Liver (tissue), 9 donors: ENCODE measurements around the gene GRIN2A. TPM values are rescaled to one million over a fixed set of nuclear protein-coding genes. Genes with fewer than 3 reads are reported as not detected.

Experiments used
- DNase-seq: peaks from one replicate; pipeline ENCODE4 v3.0.0-alpha.2; 2017; ENCODE audit warnings: low spot score
- H3K27ac ChIP-seq, 2 donors: one replicate each; pipeline ENCODE4 v1.7.0; 2013; ENCODE audit warnings: inconsistent platforms in 2 of 2, low read length in 2 of 2, control low read depth in 1 of 2, low read depth in 1 of 2, mild to moderate bottlenecking in 1 of 2
- H3K27me3 ChIP-seq, 4 donors: one replicate each; pipeline versions ENCODE4 v1.6.1 to v1.7.0; 2013; ENCODE audit warnings: low read length in 3 of 4, inconsistent platforms in 1 of 4, mild to moderate bottlenecking in 1 of 4, moderate library complexity in 1 of 4; ENCODE audit not compliant: control insufficient read depth in 4 of 4, insufficient read depth in 4 of 4
- H3K36me3 ChIP-seq, 4 donors: one replicate each; pipeline versions ENCODE4 v1.6.1 to v1.7.0; 2013; ENCODE audit warnings: low read length in 3 of 4, mild to moderate bottlenecking in 3 of 4, low read depth in 1 of 4, moderate library complexity in 1 of 4; ENCODE audit not compliant: control insufficient read depth in 4 of 4, insufficient read depth in 3 of 4
- H3K4me1 ChIP-seq, 4 donors: one replicate each; pipeline versions ENCODE4 v1.6.1 to v1.7.0; 2013; ENCODE audit warnings: low read length in 3 of 4, mild to moderate bottlenecking in 3 of 4, moderate library complexity in 1 of 4; ENCODE audit not compliant: control insufficient read depth in 4 of 4, insufficient read depth in 4 of 4
- H3K4me3 ChIP-seq, 3 donors: one replicate each; pipeline versions ENCODE4 v1.6.1 to v1.7.0; 2013; ENCODE audit warnings: low read length in 3 of 3, control low read depth in 1 of 3, low read depth in 1 of 3, mild to moderate bottlenecking in 1 of 3
- H3K9ac ChIP-seq, 2 donors: one replicate each; pipeline ENCODE4 v1.7.0; 2013; ENCODE audit warnings: low read length in 2 of 2, mild to moderate bottlenecking in 2 of 2, moderate library complexity in 2 of 2, control low read depth in 1 of 2, low read depth in 1 of 2
- H3K9me3 ChIP-seq, 4 donors: one replicate each; pipeline versions ENCODE4 v1.6.1 to v1.7.0; 2013; ENCODE audit warnings: low read length in 3 of 4; ENCODE audit not compliant: control insufficient read depth in 4 of 4
- CTCF ChIP-seq: fragments of 150-350 bp; IDR thresholded peaks from 2 replicates; pipeline ENCODE4 v1.5.1; 2017; ENCODE audit warnings: improper control_type of control experiment, low read depth, low read length; ENCODE audit not compliant: missing input control
- FOXA2 ChIP-seq: IDR thresholded peaks from 2 replicates; pipeline ENCODE4 v1.6.1; 2016; ENCODE audit warnings: antibody characterized with exemption
- GABPA ChIP-seq, 2 donors: IDR thresholded peaks in 1 of 2; conservative IDR thresholded peaks in 1 of 2; 2 replicates each; pipeline ENCODE4 v1.6.1; 2016; ENCODE audit warnings: antibody characterized with exemption in 2 of 2, mild to moderate bottlenecking in 1 of 2, moderate library complexity in 1 of 2
- HNF4G ChIP-seq: IDR thresholded peaks from 2 replicates; pipeline ENCODE4 v1.6.1; 2016; ENCODE audit warnings: antibody characterized with exemption
- JUND ChIP-seq, 2 donors: IDR thresholded peaks; 2 replicates each; pipeline ENCODE4 v1.6.1; 2016; ENCODE audit warnings: antibody characterized with exemption in 2 of 2
- NR2F2 ChIP-seq: IDR thresholded peaks from 2 replicates; pipeline ENCODE4 v1.6.1; 2016; ENCODE audit warnings: antibody characterized with exemption
- RAD21 ChIP-seq, 2 donors: IDR thresholded peaks; 2 replicates each; pipeline ENCODE4 v1.6.1; 2016; ENCODE audit warnings: antibody characterized with exemption in 2 of 2, mild to moderate bottlenecking in 2 of 2
- SP1 ChIP-seq: IDR thresholded peaks from 2 replicates; pipeline ENCODE4 v1.6.1; 2018; ENCODE audit warnings: antibody characterized with exemption, mild to moderate bottlenecking
- TAF1 ChIP-seq: conservative IDR thresholded peaks from 2 replicates; pipeline ENCODE4 v1.6.1; 2016; ENCODE audit warnings: antibody characterized with exemption, mild to moderate bottlenecking
- YY1 ChIP-seq: IDR thresholded peaks from 2 replicates; pipeline ENCODE4 v1.6.1; 2016; ENCODE audit warnings: antibody characterized with exemption, mild to moderate bottlenecking
- ZBTB33 ChIP-seq: IDR thresholded peaks from 2 replicates; pipeline ENCODE4 v1.6.1; 2016; ENCODE audit warnings: antibody characterized with exemption
- WGBS: extraction: QIAGEN DNeasy Blood & Tissue Kit; methylation state at CpG from one replicate; pipeline ENCODE4 v1.1.7; 2013; 5-methylcytosine and 5-hydroxymethylcytosine counted together
- polyA plus RNA-seq, 2 donors: library from polyadenylated mRNA; stranded (reverse) in 1 of 2; unstranded in 1 of 2; fragments of 200-250 nt in 1 of 2; fragments of >200 nt in 1 of 2; fragmentation: Nextera tagmentation in 1 of 2; extraction: Ambion mirVana in 1 of 2; gene quantifications; one replicate each; pipeline versions ENCODE4 v1.2.1 to v1.2.3, GENCODE V29; 2013 to 2015
- total RNA-seq, 2 donors: library from RNA; depleted of rRNA; stranded (reverse); fragments of >200 nt; gene quantifications; one replicate each; pipeline ENCODE4 v1.2.3, GENCODE V29; 2014
- TF ChIP-seq, protein P1 (sequence below): IDR thresholded peaks from 2 replicates; pipeline ENCODE4 v1.6.1; 2016; ENCODE audit warnings: antibody characterized with exemption, mild to moderate bottlenecking
- TF ChIP-seq, protein P2 (sequence below): IDR thresholded peaks from 2 replicates; pipeline ENCODE4 v1.6.1; 2016; ENCODE audit warnings: antibody characterized with exemption
- donor health status: healthy.
- donor health status: healthy.
- donor health status: healthy.
- donor health status: healthy.
- donor health status: healthy.

The GRIN2A gene
- total and polyA plus RNA-seq, 4 donors, result under 0.01 to 0.08 (median 0.07) TPM; not detected in 1

GRCh38 chr16:10154389-10154788 lies 27.8 kb downstream of the GRIN2A start:
- Histone ChIP-seq H3K27ac (no peak overlapping the region), H3K4me3 (no peak overlapping the region), H3K36me3 (no peaks in the 10 kb centered on the region), H3K27me3 (peaks cover 0 to 6% (median 0%) of the 10 kb centered on the region in 4 donors), H3K4me1 (no peaks in the 10 kb centered on the region), H3K9ac (no peak overlapping the region), H3K9me3 (no peaks in the 10 kb centered on the region)
- no peak for TF ChIP-seq JUND (IDR thresholded peaks at IDR 0.05)
- TF ChIP-seq SP1, result no peak
- no peak for TF ChIP-seq YY1
- no peak for TF ChIP-seq TAF1
- TF ChIP-seq CTCF, result no peak
- no peak for TF ChIP-seq HNF4G
- no peak for TF ChIP-seq FOXA2
- no peak for TF ChIP-seq ZBTB33
- TF ChIP-seq RAD21 (IDR thresholded peaks at IDR 0.05), result no peak
- no peak for TF ChIP-seq NR2F2
- 62% methylated on average over 2 of the region's 2 CpGs for WGBS
- DNase-seq, result no peak

DNA sequence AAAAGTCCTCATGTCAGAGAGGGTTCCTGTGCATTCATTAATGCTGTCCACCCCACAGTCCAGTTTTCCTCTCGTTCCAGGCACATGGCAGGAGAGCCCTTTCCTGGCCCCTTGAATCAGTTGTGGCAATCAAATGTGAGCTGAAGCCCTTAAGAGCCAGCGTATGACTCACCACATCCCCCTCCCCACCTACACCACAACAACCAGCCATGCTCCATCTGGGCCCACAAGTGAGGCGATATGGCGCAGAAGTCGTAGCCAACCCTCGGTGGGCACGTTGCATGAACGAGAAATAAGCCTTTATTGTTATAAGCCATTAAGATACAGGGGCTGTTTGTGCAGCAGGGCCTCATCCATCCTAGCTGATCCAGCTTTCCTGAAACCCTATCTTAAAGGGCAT lies 28.2 kb downstream of the GRIN2A start:
- Histone ChIP-seq H3K27me3 (peaks cover 0 to 6% (median 0%) of the 10 kb centered on the region in 4 donors), H3K36me3 (no peaks in the 10 kb centered on the region), H3K4me1 (no peaks in the 10 kb centered on the region), H3K9ac (no peak overlapping the region), H3K27ac (no peak overlapping the region), H3K4me3 (no peak overlapping the region), H3K9me3 (no peaks in the 10 kb centered on the region)
- DNase-seq, result no peak
- 87% methylated on average over 8 of the region's 8 CpGs for WGBS
- no peak for TF ChIP-seq GABPA (IDR thresholded peaks at IDR 0.05 in 1 of 2, conservative IDR thresholded peaks at IDR 0.05 in 1 of 2)
- TF ChIP-seq CTCF, result no peak
- no peak for TF ChIP-seq RAD21 (IDR thresholded peaks at IDR 0.05)
- no peak for TF ChIP-seq JUND (IDR thresholded peaks at IDR 0.05)
- TF ChIP-seq HNF4G, result no peak
- no peak for TF ChIP-seq SP1
- no peak for TF ChIP-seq TAF1
- TF ChIP-seq, protein P1, sequence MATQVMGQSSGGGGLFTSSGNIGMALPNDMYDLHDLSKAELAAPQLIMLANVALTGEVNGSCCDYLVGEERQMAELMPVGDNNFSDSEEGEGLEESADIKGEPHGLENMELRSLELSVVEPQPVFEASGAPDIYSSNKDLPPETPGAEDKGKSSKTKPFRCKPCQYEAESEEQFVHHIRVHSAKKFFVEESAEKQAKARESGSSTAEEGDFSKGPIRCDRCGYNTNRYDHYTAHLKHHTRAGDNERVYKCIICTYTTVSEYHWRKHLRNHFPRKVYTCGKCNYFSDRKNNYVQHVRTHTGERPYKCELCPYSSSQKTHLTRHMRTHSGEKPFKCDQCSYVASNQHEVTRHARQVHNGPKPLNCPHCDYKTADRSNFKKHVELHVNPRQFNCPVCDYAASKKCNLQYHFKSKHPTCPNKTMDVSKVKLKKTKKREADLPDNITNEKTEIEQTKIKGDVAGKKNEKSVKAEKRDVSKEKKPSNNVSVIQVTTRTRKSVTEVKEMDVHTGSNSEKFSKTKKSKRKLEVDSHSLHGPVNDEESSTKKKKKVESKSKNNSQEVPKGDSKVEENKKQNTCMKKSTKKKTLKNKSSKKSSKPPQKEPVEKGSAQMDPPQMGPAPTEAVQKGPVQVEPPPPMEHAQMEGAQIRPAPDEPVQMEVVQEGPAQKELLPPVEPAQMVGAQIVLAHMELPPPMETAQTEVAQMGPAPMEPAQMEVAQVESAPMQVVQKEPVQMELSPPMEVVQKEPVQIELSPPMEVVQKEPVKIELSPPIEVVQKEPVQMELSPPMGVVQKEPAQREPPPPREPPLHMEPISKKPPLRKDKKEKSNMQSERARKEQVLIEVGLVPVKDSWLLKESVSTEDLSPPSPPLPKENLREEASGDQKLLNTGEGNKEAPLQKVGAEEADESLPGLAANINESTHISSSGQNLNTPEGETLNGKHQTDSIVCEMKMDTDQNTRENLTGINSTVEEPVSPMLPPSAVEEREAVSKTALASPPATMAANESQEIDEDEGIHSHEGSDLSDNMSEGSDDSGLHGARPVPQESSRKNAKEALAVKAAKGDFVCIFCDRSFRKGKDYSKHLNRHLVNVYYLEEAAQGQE, result no peak
- no peak for TF ChIP-seq FOXA2
- TF ChIP-seq, protein P2, sequence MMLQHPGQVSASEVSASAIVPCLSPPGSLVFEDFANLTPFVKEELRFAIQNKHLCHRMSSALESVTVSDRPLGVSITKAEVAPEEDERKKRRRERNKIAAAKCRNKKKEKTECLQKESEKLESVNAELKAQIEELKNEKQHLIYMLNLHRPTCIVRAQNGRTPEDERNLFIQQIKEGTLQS, result no peak
